AG04450 (cell line): ENCODE results near the gene ARHGEF2. TPM values are rescaled to one million over a fixed set of nuclear protein-coding genes. Genes with fewer than 3 reads are reported as not detected.

Experiments
- CTCF ChIA-PET: fragments of 300-600, 350-600 bp; formaldehyde crosslinking; extraction: SDS; loops from one replicate; lab custom pipeline; 2022; ENCODE audit warnings: antibody characterized with exemption, inconsistent platforms; lab: Charles Lee
- POLR2A ChIA-PET: fragments of 350-600 bp; formaldehyde crosslinking; extraction: SDS; loops from one replicate; lab custom pipeline; 2021; ENCODE audit warnings: antibody characterized with exemption, inconsistent platforms; lab: Yijun Ruan, JAX
- DNase-seq: peaks from one replicate; pipeline ENCODE4 v3.0.0-alpha.2; 2011; ENCODE audit warnings: low read depth, low spot score
- H3K27ac ChIP-seq: one replicate; pipeline ENCODE4 v1.5.1; 2012; ENCODE audit warnings: low read depth, low read length, control low read depth
- H3K27me3 ChIP-seq: one replicate; pipeline ENCODE4 v1.6.0; 2012; ENCODE audit warnings: low read length; ENCODE audit not compliant: control insufficient read depth, insufficient read depth
- H3K4me3 ChIP-seq: 2 replicates; pipeline ENCODE4 v1.5.1; 2011; ENCODE audit warnings: mild to moderate bottlenecking, low read depth, low read length, control low read depth
- H3K9me3 ChIP-seq: 2 replicates; pipeline ENCODE4 v1.5.1; 2012; ENCODE audit warnings: low read length; ENCODE audit not compliant: control insufficient read depth, insufficient read depth
- polyA plus RNA-seq: library from polyadenylated mRNA; depleted of rRNA; stranded (reverse); fragments of >200 nt; gene quantifications from 2 replicates; pipeline ENCODE4 v1.2.3, GENCODE V29; 2011
- TF ChIP-seq, protein P1 (sequence below): IDR thresholded peaks from 2 replicates; pipeline ENCODE4 v1.5.1; 2011; ENCODE audit warnings: low read depth, low read length, control low read depth, inconsistent platforms

The ARHGEF2 gene
- polyA plus RNA-seq, 1 experiment = 128 TPM

GRCh38 chr1:155962599-155963211, 15.6 kb downstream of the ARHGEF2 start:
- peak overlapping the region; percentile 4 for H3K27ac ChIP-seq
- H3K27me3 ChIP-seq = no peaks in the 10 kb centered on the region
- CTCF ChIA-PET = interaction anchor here (0.6 to 1.5 kb wide), 3 partner anchors 16 to 27 kb away, joined by 3 to 7 read pairs (median 4); partner anchors contain the start of gene ARHGEF2
- DNase-seq = no peak
- POLR2A ChIA-PET = interaction anchor here (0.7 to 2.3 kb wide), 4 partner anchors 12 to 20 kb away, joined by 3 to 11 read pairs (median 6); no protein-coding TSS in a partner anchor
- no peak overlapping the region for H3K4me3 ChIP-seq
- no peaks in the 10 kb centered on the region for H3K9me3 ChIP-seq
- TF ChIP-seq, protein P1, sequence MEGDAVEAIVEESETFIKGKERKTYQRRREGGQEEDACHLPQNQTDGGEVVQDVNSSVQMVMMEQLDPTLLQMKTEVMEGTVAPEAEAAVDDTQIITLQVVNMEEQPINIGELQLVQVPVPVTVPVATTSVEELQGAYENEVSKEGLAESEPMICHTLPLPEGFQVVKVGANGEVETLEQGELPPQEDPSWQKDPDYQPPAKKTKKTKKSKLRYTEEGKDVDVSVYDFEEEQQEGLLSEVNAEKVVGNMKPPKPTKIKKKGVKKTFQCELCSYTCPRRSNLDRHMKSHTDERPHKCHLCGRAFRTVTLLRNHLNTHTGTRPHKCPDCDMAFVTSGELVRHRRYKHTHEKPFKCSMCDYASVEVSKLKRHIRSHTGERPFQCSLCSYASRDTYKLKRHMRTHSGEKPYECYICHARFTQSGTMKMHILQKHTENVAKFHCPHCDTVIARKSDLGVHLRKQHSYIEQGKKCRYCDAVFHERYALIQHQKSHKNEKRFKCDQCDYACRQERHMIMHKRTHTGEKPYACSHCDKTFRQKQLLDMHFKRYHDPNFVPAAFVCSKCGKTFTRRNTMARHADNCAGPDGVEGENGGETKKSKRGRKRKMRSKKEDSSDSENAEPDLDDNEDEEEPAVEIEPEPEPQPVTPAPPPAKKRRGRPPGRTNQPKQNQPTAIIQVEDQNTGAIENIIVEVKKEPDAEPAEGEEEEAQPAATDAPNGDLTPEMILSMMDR = no peak

DNA sequence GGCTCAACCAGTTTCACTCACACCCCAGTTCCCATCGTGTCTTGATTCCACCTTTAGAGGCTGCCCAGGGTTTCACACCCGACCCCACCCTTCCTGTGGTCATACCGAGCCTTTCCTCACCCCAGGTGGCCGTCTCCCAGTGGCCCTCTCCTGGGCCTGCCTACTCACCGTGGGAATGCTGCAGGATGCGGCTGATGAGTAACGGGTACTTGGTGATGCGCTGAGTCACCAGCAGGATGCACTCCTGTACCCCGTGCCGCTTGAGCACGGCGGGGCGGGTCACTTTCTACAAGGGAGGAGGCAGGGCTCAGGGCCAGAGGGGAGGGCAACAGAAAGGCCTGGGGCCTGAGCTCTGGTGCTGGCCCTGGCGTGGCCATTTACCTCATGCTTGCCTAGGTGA, 16.4 kb downstream of the ARHGEF2 start:
- Histone ChIP-seq H3K27ac (peak overlapping the region; percentile 68), H3K9me3 (no peaks in the 10 kb centered on the region), H3K4me3 (no peak overlapping the region), H3K27me3 (no peaks in the 10 kb centered on the region)
- peak; percentile 78 for DNase-seq
- TF ChIP-seq, protein P1 = peak; percentile 41
- ChIA-PET CTCF (interaction anchor here (0.6 to 1.5 kb wide), 3 partner anchors 16 to 28 kb away, joined by 3 to 7 read pairs (median 4); partner anchors contain the start of gene ARHGEF2), POLR2A (interaction anchor here (1.4 to 2.3 kb wide), 3 partner anchors 12 to 21 kb away, joined by 5 to 11 read pairs (median 7); no protein-coding TSS in a partner anchor)

DNA sequence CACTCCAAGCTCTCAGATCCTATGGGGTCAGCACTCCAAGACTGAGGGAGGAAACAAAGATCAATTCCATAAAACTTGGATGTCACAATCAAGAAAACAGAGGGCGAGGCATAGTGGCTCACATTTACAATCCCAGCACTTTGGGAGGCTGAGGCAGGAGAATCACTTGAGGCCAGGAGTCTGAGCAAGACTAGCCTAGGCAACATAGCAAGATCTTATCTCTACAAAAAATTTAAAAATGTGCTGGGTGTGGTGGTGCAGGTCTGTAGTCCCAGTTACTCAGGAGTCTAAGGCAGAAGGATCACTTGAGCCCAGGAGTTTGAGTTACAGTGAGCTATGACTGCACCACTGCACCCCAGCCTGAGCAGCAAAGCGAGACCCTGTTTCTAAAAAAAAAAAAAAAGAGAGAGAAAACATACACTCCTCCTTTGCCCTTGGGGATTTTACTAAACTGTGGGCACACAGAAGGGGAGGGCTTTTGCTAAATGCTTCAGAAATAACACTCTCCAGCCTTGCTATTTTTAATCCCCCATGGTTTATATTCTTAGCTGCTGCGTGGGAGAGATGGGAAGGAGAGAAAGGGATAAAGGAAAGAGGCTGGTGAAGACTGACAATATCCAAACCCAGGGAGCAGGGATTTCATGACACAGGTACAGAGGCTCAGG, 18.1 kb downstream of the ARHGEF2 start:
- POLR2A ChIA-PET = interaction anchor here (0.5 to 1.2 kb wide), 4 partner anchors 11 to 427 kb away, joined by 3 to 7 read pairs (median 4); no protein-coding TSS in a partner anchor
- peak overlapping the region; percentile 52 for H3K27ac ChIP-seq
- no peak for DNase-seq
- no peak overlapping the region for H3K4me3 ChIP-seq
- TF ChIP-seq, protein P1 = no peak
- CTCF ChIA-PET = interaction anchor here (0.6 to 1.0 kb wide), 4 partner anchors 8 to 106 kb away, joined by 3 to 4 read pairs (median 4); no protein-coding TSS in a partner anchor
- H3K27me3 ChIP-seq = no peaks in the 10 kb centered on the region
- H3K9me3 ChIP-seq = no peaks in the 10 kb centered on the region

- POLR2A ChIA-PET = interaction anchor here (0.7 kb wide), 1 partner anchor 16 kb away, joined by 8 read pairs; no protein-coding TSS in a partner anchor
- Histone ChIP-seq H3K4me3 (no peak overlapping the region), H3K9me3 (no peaks in the 10 kb centered on the region), H3K27me3 (no peaks in the 10 kb centered on the region), H3K27ac (no peak overlapping the region)
- no peak for DNase-seq
- CTCF ChIA-PET = interaction anchor here (0.7 kb wide), 1 partner anchor 12 kb away, joined by 3 read pairs; no protein-coding TSS in a partner anchor
- TF ChIP-seq, protein P1 = no peak
Measured at GRCh38 chr1:155957411-155957915, 20.9 kb downstream of the ARHGEF2 start.
